ENCODE measurements around the gene CCDC32. TPM values are rescaled to one million over a fixed set of nuclear protein-coding genes. Genes with fewer than 3 reads are reported as not detected.

CCDC32 gene
- 15.3 and 20.9 TPM in 2 replicates for total RNA-seq

GRCh38 chr15:40564591-40565332 is at the start of gene CCDC32:
TSS of gene CCDC32 (minus strand) at chr15:40565042. CDS start at chr15:40563015, 2,027 bp downstream.

GRCh38 chr15:40593588-40594428 is 29.0 kb upstream of the CCDC32 start, which contains the start of gene KNL1:
TSS of gene KNL1 (plus strand) at chr15:40594249. CDS start at chr15:40602932, 8,683 bp downstream.

GRCh38 chr15:40569129-40569953 is 4.5 kb upstream of the CCDC32 start, which contains the start of gene RPUSD2:
TSS of gene RPUSD2 (plus strand) at chr15:40569299. CDS start at chr15:40569338, 39 bp downstream.

Other genes with a start within 250 kb of the CCDC32 start
- 18.0 and 22.7 TPM in 2 replicates for gene INAFM2, start 241.3 kb downstream of the CCDC32 start, total RNA-seq
- 26.2 and 75.5 TPM in 2 replicates for gene CCDC9B, start 224.1 kb downstream of the CCDC32 start, total RNA-seq
- gene PHGR1, start 214.0 kb downstream of the CCDC32 start, total RNA-seq = not detected in 2 replicates
- 0.18 and 0.19 TPM in 2 replicates for gene DISP2, start 206.8 kb downstream of the CCDC32 start, total RNA-seq
- 30.4 and 47.1 TPM in 2 replicates for gene KNSTRN, start 182.3 kb downstream of the CCDC32 start, total RNA-seq
- gene IVD, start 159.2 kb downstream of the CCDC32 start, total RNA-seq = 36.4 and 46.3 TPM in 2 replicates
- 6.7 and 8.2 TPM in 2 replicates for gene BAHD1, start 124.1 kb downstream of the CCDC32 start, total RNA-seq
- gene CHST14, start 94.1 kb downstream of the CCDC32 start, total RNA-seq = 7.3 and 8.7 TPM in 2 replicates
- 13.9 and 14.0 TPM in 2 replicates for gene RPUSD2, start 4.3 kb upstream of the CCDC32 start, total RNA-seq
- 8.2 and 20.7 TPM in 2 replicates for gene KNL1, start 29.2 kb upstream of the CCDC32 start, total RNA-seq
- gene RAD51, start 130.1 kb upstream of the CCDC32 start, total RNA-seq = 3.7 and 7.6 TPM in 2 replicates
- gene RMDN3, start 190.2 kb upstream of the CCDC32 start, total RNA-seq = 21.6 and 24.5 TPM in 2 replicates
- gene GCHFR, start 199.0 kb upstream of the CCDC32 start, total RNA-seq = 6.4 and 7.8 TPM in 2 replicates
- 0.63 and 0.66 TPM in 2 replicates for gene C15orf62, start 204.9 kb upstream of the CCDC32 start, total RNA-seq
- gene ZFYVE19, start 242.0 kb upstream of the CCDC32 start, total RNA-seq = 23.2 and 24.7 TPM in 2 replicates
- gene DNAJC17, start 242.4 kb upstream of the CCDC32 start, total RNA-seq = 29.6 and 45.4 TPM in 2 replicates